Adipocyte (in vitro differentiated cells): Measurements from ENCODE around the gene FBXW7.

Experiments
- DNase-seq: peaks from one replicate; pipeline ENCODE4 v3.0.0-alpha.2; 2015; ENCODE audit warnings: low read depth
- H3K27me3 ChIP-seq: replicated peaks from 2 replicates; pipeline ENCODE4 v1.7.0; 2013; ENCODE audit warnings: mild to moderate bottlenecking, low read length, moderate library complexity; ENCODE audit not compliant: control insufficient read depth, insufficient read depth
- H3K36me3 ChIP-seq: 2 replicates; pipeline ENCODE4 v1.7.0; 2013; ENCODE audit warnings: low read length, mild to moderate bottlenecking, moderate library complexity; ENCODE audit not compliant: control insufficient read depth, insufficient read depth, severe bottlenecking
- H3K4me1 ChIP-seq: 2 replicates; pipeline ENCODE4 v1.7.0; 2013; ENCODE audit warnings: mild to moderate bottlenecking, low read length, moderate library complexity; ENCODE audit not compliant: control insufficient read depth, insufficient read depth
- H3K4me3 ChIP-seq: 2 replicates; pipeline ENCODE4 v1.7.0; 2013; ENCODE audit warnings: mild to moderate bottlenecking, low read length, moderate library complexity
- H3K9ac ChIP-seq: 2 replicates; pipeline ENCODE4 v1.7.0; 2013; ENCODE audit warnings: mild to moderate bottlenecking, low read length, moderate library complexity
- H3K9me3 ChIP-seq: 2 replicates; pipeline ENCODE4 v1.7.0; 2013; ENCODE audit warnings: mild to moderate bottlenecking, low read length, moderate library complexity; ENCODE audit not compliant: control insufficient read depth

FBXW7 gene

GRCh38 chr4:152448854-152449253 is 87.0 kb downstream of the FBXW7 start:
- no peaks in the 10 kb centered on the region for H3K9me3 ChIP-seq
- no peak overlapping the region for H3K4me3 ChIP-seq
- DNase-seq: no peak
- no peaks in the 10 kb centered on the region for H3K27me3 ChIP-seq
- no peak overlapping the region for H3K9ac ChIP-seq
- no peaks in the 10 kb centered on the region for H3K4me1 ChIP-seq
- H3K36me3 ChIP-seq: no peaks in the 10 kb centered on the region

- no peak overlapping the region for H3K4me3 ChIP-seq
- H3K36me3 ChIP-seq: no peaks in the 10 kb centered on the region
Observed at GRCh38 chr4:152448038-152448707, 87.7 kb downstream of the FBXW7 start.

GRCh38 chr4:152443859-152444258 is 92.0 kb downstream of the FBXW7 start:
- no peak overlapping the region for H3K4me3 ChIP-seq
- no peaks in the 10 kb centered on the region for H3K27me3 ChIP-seq
- H3K9ac ChIP-seq: no peak overlapping the region
- DNase-seq: no peak
- no peaks in the 10 kb centered on the region for H3K36me3 ChIP-seq
- H3K4me1 ChIP-seq: peaks cover 5% of the 10 kb centered on the region
- no peaks in the 10 kb centered on the region for H3K9me3 ChIP-seq

More at GRCh38 chr4:152448038-152448707, 87.7 kb downstream of the FBXW7 start:
- Histone ChIP-seq H3K27me3 (no peaks in the 10 kb centered on the region), H3K9me3 (no peaks in the 10 kb centered on the region), H3K4me1 (no peaks in the 10 kb centered on the region), H3K9ac (no peak overlapping the region)
- no peak for DNase-seq

- Histone ChIP-seq H3K36me3 (no peaks in the 10 kb centered on the region), H3K27me3 (no peaks in the 10 kb centered on the region), H3K4me3 (no peak overlapping the region), H3K9ac (no peak overlapping the region), H3K9me3 (no peaks in the 10 kb centered on the region), H3K4me1 (peaks cover 16% of the 10 kb centered on the region)
- no peak for DNase-seq
Observed at GRCh38 chr4:152437561-152437960, 98.3 kb downstream of the FBXW7 start.

- no peaks in the 10 kb centered on the region for H3K36me3 ChIP-seq
- no peaks in the 10 kb centered on the region for H3K9me3 ChIP-seq
- H3K27me3 ChIP-seq: no peaks in the 10 kb centered on the region
- H3K9ac ChIP-seq: no peak overlapping the region
- peaks cover 16% of the 10 kb centered on the region for H3K4me1 ChIP-seq
- no peak overlapping the region for H3K4me3 ChIP-seq
- DNase-seq: no peak
Observed at GRCh38 chr4:152436384-152436783, 99.5 kb downstream of the FBXW7 start.

- no peaks in the 10 kb centered on the region for H3K9me3 ChIP-seq
- DNase-seq: no peak
- H3K27me3 ChIP-seq: no peaks in the 10 kb centered on the region
Observed at GRCh38 chr4:152434011-152434410, 101.9 kb downstream of the FBXW7 start.

GRCh38 chr4:152431784-152432183 is 104.1 kb downstream of the FBXW7 start:
- Histone ChIP-seq H3K9me3 (no peaks in the 10 kb centered on the region), H3K36me3 (no peaks in the 10 kb centered on the region), H3K9ac (no peak overlapping the region), H3K27me3 (no peaks in the 10 kb centered on the region), H3K4me1 (peaks cover 6% of the 10 kb centered on the region), H3K4me3 (no peak overlapping the region)
- no peak for DNase-seq

More at GRCh38 chr4:152434011-152434410, 101.9 kb downstream of the FBXW7 start:
- H3K4me3 ChIP-seq: no peak overlapping the region
- H3K4me1 ChIP-seq: peaks cover 12% of the 10 kb centered on the region
- no peaks in the 10 kb centered on the region for H3K36me3 ChIP-seq
- H3K9ac ChIP-seq: no peak overlapping the region

- no peak overlapping the region for H3K4me3 ChIP-seq
- peaks cover 6% of the 10 kb centered on the region for H3K4me1 ChIP-seq
- H3K36me3 ChIP-seq: no peaks in the 10 kb centered on the region
- H3K27me3 ChIP-seq: no peaks in the 10 kb centered on the region
- DNase-seq: no peak
- no peaks in the 10 kb centered on the region for H3K9me3 ChIP-seq
- H3K9ac ChIP-seq: no peak overlapping the region
Observed at GRCh38 chr4:152431291-152431690, 104.6 kb downstream of the FBXW7 start.

- Histone ChIP-seq H3K9me3 (no peaks in the 10 kb centered on the region), H3K4me3 (no peak overlapping the region), H3K9ac (no peak overlapping the region), H3K27me3 (no peaks in the 10 kb centered on the region), H3K4me1 (peaks cover 3% of the 10 kb centered on the region), H3K36me3 (no peaks in the 10 kb centered on the region)
- DNase-seq: no peak
Observed at GRCh38 chr4:152430507-152430906, 105.4 kb downstream of the FBXW7 start.

GRCh38 chr4:152427981-152428380 is 107.9 kb downstream of the FBXW7 start:
- Histone ChIP-seq H3K9ac (no peak overlapping the region), H3K4me1 (no peaks in the 10 kb centered on the region), H3K36me3 (no peaks in the 10 kb centered on the region)

GRCh38 chr4:152424977-152425376 is 110.9 kb downstream of the FBXW7 start:
- Histone ChIP-seq H3K9ac (no peak overlapping the region), H3K36me3 (no peaks in the 10 kb centered on the region), H3K9me3 (no peaks in the 10 kb centered on the region), H3K4me1 (no peaks in the 10 kb centered on the region), H3K27me3 (no peaks in the 10 kb centered on the region), H3K4me3 (no peak overlapping the region)
- no peak for DNase-seq

More at GRCh38 chr4:152427981-152428380, 107.9 kb downstream of the FBXW7 start:
- DNase-seq: no peak
- H3K9me3 ChIP-seq: no peaks in the 10 kb centered on the region
- H3K27me3 ChIP-seq: no peaks in the 10 kb centered on the region
- H3K4me3 ChIP-seq: no peak overlapping the region

- H3K36me3 ChIP-seq: no peaks in the 10 kb centered on the region
- no peak overlapping the region for H3K4me3 ChIP-seq
- no peak for DNase-seq
- no peak overlapping the region for H3K9ac ChIP-seq
- no peaks in the 10 kb centered on the region for H3K4me1 ChIP-seq
- no peaks in the 10 kb centered on the region for H3K27me3 ChIP-seq
- H3K9me3 ChIP-seq: no peaks in the 10 kb centered on the region
Observed at GRCh38 chr4:152424396-152424795, 111.5 kb downstream of the FBXW7 start.
